Retinal pigment epithelial cell (primary cell): ENCODE results near the gene ZNF618.

Experiments
- DNase-seq: peaks from one replicate; pipeline ENCODE4 v3.0.0-alpha.2; 2010; ENCODE audit warnings: low read depth
- H3K4me3 ChIP-seq: 2 replicates; pipeline ENCODE4 v1.5.1; 2011; ENCODE audit warnings: mild to moderate bottlenecking, low read length, control low read depth, moderate library complexity
- TF ChIP-seq, protein P1 (sequence below): conservative IDR thresholded peaks from 2 replicates; pipeline ENCODE4 v1.5.1; 2011; ENCODE audit warnings: low read depth, low read length, control low read depth, inconsistent platforms

ZNF618 gene

DNA sequence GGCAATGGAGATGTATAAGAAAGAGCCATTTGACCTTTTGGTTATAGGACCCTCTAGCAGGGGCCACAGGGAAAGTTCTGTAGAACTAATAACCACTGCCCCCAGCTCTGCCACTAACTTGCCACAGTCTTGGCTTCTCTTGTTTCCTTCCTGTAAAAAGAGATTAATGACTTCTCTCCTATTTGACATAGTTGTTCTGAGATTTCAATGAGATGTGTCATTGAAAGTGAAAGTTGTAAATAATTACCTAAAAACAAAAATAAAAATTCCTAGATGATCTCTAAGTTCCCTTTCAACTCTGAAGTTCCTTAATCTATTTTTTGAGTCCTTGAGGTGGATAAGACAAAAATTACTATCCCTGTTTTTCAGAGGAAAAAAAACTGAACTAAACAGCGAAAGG is 224.4 kb downstream of the ZNF618 start:
- DNase-seq: no peak
- H3K4me3 ChIP-seq: no peak overlapping the region
- TF ChIP-seq, protein P1, sequence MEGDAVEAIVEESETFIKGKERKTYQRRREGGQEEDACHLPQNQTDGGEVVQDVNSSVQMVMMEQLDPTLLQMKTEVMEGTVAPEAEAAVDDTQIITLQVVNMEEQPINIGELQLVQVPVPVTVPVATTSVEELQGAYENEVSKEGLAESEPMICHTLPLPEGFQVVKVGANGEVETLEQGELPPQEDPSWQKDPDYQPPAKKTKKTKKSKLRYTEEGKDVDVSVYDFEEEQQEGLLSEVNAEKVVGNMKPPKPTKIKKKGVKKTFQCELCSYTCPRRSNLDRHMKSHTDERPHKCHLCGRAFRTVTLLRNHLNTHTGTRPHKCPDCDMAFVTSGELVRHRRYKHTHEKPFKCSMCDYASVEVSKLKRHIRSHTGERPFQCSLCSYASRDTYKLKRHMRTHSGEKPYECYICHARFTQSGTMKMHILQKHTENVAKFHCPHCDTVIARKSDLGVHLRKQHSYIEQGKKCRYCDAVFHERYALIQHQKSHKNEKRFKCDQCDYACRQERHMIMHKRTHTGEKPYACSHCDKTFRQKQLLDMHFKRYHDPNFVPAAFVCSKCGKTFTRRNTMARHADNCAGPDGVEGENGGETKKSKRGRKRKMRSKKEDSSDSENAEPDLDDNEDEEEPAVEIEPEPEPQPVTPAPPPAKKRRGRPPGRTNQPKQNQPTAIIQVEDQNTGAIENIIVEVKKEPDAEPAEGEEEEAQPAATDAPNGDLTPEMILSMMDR: no peak

DNA sequence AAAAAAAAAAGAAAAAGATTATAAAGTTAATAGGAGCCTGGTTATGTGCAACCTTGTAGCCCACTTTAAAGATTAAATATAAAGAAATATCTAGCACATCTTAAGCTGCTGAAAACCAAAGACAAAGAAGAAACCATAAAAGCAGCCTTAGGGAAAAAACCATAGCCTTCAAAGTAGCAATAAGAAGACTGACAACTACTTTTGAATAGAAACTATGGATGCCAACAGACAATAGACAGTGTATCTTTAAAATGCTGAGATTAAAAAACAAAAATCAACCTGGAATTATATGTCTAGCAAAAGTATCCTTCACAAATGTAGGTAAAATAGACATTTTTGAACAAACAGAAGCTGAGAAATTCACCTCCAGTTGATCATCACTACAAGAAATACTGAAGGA is 226.4 kb downstream of the ZNF618 start:
- TF ChIP-seq, protein P1: no peak
- DNase-seq: no peak

DNA sequence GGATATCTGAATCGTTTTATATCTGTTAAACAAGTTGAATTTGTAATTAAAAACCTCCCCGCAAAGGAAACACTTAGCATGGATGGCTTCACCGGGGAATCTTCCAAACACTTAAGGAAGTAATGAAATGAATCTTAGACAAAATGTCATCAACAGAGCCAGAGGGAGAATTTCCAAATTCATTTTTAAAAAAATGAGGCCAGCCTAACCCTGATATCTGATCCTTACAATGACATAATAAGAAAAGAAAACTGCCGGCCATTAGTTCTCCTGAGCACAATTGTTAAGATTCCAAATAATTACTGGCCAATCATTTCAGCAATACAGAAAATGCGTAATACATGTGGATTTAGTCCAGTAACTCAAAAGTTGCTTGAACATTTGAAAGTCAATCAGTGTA is 229.1 kb downstream of the ZNF618 start:
- no peak overlapping the region for H3K4me3 ChIP-seq
- TF ChIP-seq, protein P1: no peak
- DNase-seq: no peak

More for the DNA sequence above, 226.4 kb downstream of the ZNF618 start:
- H3K4me3 ChIP-seq: no peak overlapping the region
